IPS-NIHi7 (cell line): ENCODE data around the gene DRC7.
"Not testable (repeated sequence)": the region's sequence is repeated elsewhere in the genome, so short reads cannot be mapped to it uniquely, and the experiment has no call there.

Experiments used
- DNase-seq: peaks from one replicate; pipeline ENCODE4 v3.0.0; 2012; ENCODE audit warnings: mixed read lengths; ENCODE audit errors: extremely low spot score

Gene DRC7

GRCh38 chr16:57693550-57693949, 1.1 kb upstream of the DRC7 start:
- no peak for DNase-seq

- no peak for DNase-seq
Measured at GRCh38 chr16:57694231-57694724, 328 bp upstream of the DRC7 start.

- DNase-seq, result no peak
Measured at GRCh38 chr16:57695680-57696069, 1.1 kb downstream of the DRC7 start.

- DNase-seq, result no peak
Measured at GRCh38 chr16:57696240-57696639, 1.6 kb downstream of the DRC7 start.

- no peak for DNase-seq
Measured at GRCh38 chr16:57697896-57698537, 3.4 kb downstream of the DRC7 start.

GRCh38 chr16:57698812-57699405, 4.3 kb downstream of the DRC7 start:
- DNase-seq, result peak; percentile 7

GRCh38 chr16:57699481-57699880, 4.9 kb downstream of the DRC7 start:
- DNase-seq, result no peak

- DNase-seq, result no peak
Measured at GRCh38 chr16:57699899-57700298, 5.3 kb downstream of the DRC7 start.

GRCh38 chr16:57700781-57701551, 6.4 kb downstream of the DRC7 start:
- peak; percentile 6 for DNase-seq

- DNase-seq, result peak; percentile 5
Measured at GRCh38 chr16:57701759-57702371, 7.3 kb downstream of the DRC7 start.

GRCh38 chr16:57703416-57704010, 8.9 kb downstream of the DRC7 start:
- peak; percentile 5 for DNase-seq

- DNase-seq, result peak; percentile 9
Measured at GRCh38 chr16:57704011-57704904, 9.7 kb downstream of the DRC7 start.

GRCh38 chr16:57704905-57705852, 10.6 kb downstream of the DRC7 start:
- DNase-seq, result peak; percentile 4

GRCh38 chr16:57706717-57707116, 12.1 kb downstream of the DRC7 start:
- no peak for DNase-seq

GRCh38 chr16:57707331-57707730, 12.7 kb downstream of the DRC7 start:
- DNase-seq, result no peak

GRCh38 chr16:57708168-57708567, 13.6 kb downstream of the DRC7 start:
- DNase-seq, result no peak

GRCh38 chr16:57709663-57710062, 15.1 kb downstream of the DRC7 start:
- DNase-seq, result no peak

- DNase-seq, result no peak
Measured at GRCh38 chr16:57711346-57711745, 16.7 kb downstream of the DRC7 start.

- no peak for DNase-seq
Measured at GRCh38 chr16:57711993-57712392, 17.4 kb downstream of the DRC7 start.

- DNase-seq, result not testable (repeated sequence)
Measured at GRCh38 chr16:57712569-57712968, 18.0 kb downstream of the DRC7 start.
